ENCODE results near the gene ZNF43. TPM values are rescaled to one million over a fixed set of nuclear protein-coding genes. Genes with fewer than 3 reads are reported as not detected.

Gene ZNF43
- total RNA-seq = 56.7 TPM

DNA sequence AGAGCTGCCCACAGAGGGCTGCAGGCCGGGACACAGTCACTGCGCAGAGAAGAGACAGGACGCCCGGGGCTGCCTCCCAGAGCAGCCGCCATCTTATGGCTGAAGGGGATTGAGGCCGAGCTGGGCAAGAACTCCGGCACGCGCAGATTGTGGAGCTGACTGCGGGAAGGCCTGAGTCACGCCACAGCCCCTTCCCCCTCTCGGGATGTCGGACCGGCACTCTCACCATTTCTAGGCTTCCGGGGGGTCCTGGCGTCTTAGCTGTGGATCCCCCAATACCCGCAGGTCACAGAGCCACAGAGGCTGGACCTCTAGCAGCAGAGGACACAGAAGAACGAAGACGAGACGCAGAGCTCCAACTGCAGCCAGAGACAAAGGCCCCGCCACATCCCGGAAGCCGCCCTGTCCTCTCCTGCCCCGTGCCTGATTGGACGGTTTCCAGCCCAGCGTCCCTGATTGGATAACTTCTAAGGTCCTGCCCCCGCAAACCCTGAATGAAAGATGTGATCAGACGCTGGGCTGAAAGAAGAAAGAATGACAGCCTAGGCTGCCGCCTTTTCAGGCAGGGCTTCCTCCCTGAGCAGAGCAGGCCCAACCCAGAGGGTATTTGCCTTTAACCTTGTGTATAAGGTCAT, at the start of gene ZNF43:
Gene ZNF43 (minus strand): TSS at position 373 of the 635 bp plus-strand sequence. CDS start 144 bp downstream, at position 229.

DNA sequence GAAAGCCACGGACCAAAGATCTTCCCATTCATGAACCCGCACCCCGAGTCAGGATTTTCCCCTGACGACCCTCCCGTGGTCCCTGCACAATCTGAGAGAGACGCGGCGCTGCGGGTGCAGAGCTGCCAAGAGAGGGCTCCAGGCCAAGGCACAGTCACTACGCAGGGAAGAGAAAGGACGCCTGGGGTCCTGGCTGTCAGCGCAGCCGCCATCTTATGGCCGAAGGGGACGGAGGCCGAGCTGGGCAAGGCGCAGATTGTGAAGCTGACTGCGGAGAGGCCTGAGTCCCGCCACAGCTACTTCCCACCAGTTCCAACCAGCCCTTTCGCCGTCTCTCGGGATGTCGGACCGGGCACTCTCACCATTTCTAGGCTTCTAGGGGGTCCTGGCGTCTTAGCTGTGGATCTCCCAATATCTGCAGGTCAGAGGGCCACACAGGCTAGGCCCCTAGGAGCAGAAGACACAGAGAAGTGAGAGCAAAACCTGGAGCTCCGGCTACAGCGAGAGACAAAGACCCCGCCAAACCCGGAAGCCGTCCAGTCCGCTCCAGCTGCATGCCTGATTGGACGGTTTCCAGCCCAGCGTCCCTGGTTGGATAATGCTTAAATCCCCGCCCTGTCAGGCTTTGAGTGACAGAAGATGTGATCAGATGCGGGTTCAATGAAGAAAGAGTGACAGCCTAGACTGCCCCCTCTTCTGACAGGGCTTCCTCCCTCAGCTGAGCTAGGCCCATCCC, 68.7 kb downstream of the ZNF43 start, which contains the start of gene ZNF100:
Gene ZNF100 (minus strand): TSS at position 515 of the 736 bp plus-strand sequence. CDS start 150 bp downstream, at position 365.

Other genes with a start within 250 kb of the ZNF43 start
- 21.0 TPM for gene ZNF100, start 68.6 kb downstream of the ZNF43 start, total RNA-seq
- 14.7 TPM for gene ZNF208, start 174.8 kb upstream of the ZNF43 start, total RNA-seq
- gene ZNF257, start 216.3 kb upstream of the ZNF43 start, total RNA-seq = 4.4 TPM